Colonic mucosa (tissue), 4 donors: ENCODE measurements around the gene BTBD10. TPM values are rescaled to one million over a fixed set of nuclear protein-coding genes. Genes with fewer than 3 reads are reported as not detected.

Experiments used
- DNase-seq: peaks from one replicate; pipeline ENCODE4 v3.0.0-alpha.2; 2020
- H3K27ac ChIP-seq: fragments of 200-600 bp; one replicate; pipeline ENCODE4 v1.8.0; 2021
- H3K27me3 ChIP-seq: fragments of 200-600 bp; one replicate; pipeline ENCODE4 v1.8.0; 2021
- H3K36me3 ChIP-seq: fragments of 200-600 bp; one replicate; pipeline ENCODE4 v1.8.0; 2021
- H3K4me1 ChIP-seq: fragments of 200-600 bp; one replicate; pipeline ENCODE4 v1.8.0; 2021; ENCODE audit warnings: mild to moderate bottlenecking
- H3K4me3 ChIP-seq: fragments of 200-600 bp; one replicate; pipeline ENCODE4 v1.8.0; 2021
- H3K9ac ChIP-seq, 2 donors: one replicate each; pipeline ENCODE4 v1.7.0; 2013; ENCODE audit warnings: control low read depth in 2 of 2, low read depth in 2 of 2, low read length in 2 of 2
- H3K9me3 ChIP-seq: fragments of 200-600 bp; one replicate; pipeline ENCODE4 v1.8.0; 2021
- intact Hi-C: fragments of 100-400 bp; cut with DNase I; formaldehyde crosslinking; loops from one replicate; pipeline ENCODE4 v1.14.1; 2022
- total RNA-seq, 2 donors: library from RNA; stranded (reverse); fragmentation: NEBNext Ultra II Directional in 1 of 2; extraction: Animal tissue kit (Norgen Biotek cat#: 25700) in 1 of 2; gene quantifications; one replicate each; pipeline ENCODE4 v1.2.1, GENCODE V29; 2021
- TF ChIP-seq, protein P1 (sequence below): fragments of 200-600 bp; IDR thresholded peaks from one replicate; pipeline ENCODE4 v1.8.0; 2022; ENCODE audit warnings: antibody characterized with exemption, mild to moderate bottlenecking
- donor health status: healthy.
- donor health status: DM: no; HTN: no; CAD: no.
- donor health status: DM: no; HTN: no; CAD: no.

BTBD10 gene
- total RNA-seq, 2 donors from 2014 or later: 31.8 to 34.5 TPM

DNA sequence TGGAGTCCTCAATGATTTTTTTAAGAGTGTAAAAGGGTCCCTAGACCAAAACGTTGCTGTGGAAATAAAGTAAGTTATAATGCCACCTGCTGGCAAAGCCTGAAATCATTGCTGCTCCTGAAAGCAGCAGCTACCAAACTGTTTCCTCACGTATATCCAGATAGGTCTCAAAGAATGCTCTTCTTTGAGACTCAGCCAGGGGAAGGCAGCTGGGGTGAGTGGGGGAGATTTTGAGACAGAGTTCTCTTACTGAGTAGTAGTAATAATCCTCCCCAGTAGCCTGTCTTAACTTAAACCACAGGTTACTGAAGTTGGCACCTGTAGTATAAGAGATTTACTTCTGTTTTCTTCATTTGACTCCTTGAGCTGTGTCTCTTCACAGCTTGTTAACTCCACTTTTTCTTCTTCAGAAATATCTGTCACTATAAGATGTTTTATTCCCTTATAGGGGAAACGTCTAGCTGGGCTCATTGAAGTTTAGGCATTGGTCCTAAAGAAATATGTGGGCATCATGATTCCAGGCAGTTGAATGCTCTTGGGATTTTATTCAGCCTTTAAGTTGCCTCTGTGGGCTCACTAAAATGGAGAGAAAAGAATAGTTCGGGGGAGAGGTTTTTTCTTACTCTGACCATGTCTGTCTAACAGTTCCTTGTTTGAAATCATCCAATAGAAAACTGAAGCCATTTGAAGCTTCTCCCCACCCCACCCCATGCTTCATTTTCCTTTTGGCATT lies 77.9 kb downstream of the BTBD10 start:
- intact Hi-C loops: no loop called here
- Histone ChIP-seq H3K27ac (no peak overlapping the region), H3K36me3 (no peaks in the 10 kb centered on the region), H3K4me1 (no peaks in the 10 kb centered on the region), H3K9me3 (no peaks in the 10 kb centered on the region), H3K9ac (no peak overlapping the region), H3K27me3 (no peaks in the 10 kb centered on the region), H3K4me3 (no peak overlapping the region)
- DNase-seq: peak; percentile 36
- TF ChIP-seq, protein P1, sequence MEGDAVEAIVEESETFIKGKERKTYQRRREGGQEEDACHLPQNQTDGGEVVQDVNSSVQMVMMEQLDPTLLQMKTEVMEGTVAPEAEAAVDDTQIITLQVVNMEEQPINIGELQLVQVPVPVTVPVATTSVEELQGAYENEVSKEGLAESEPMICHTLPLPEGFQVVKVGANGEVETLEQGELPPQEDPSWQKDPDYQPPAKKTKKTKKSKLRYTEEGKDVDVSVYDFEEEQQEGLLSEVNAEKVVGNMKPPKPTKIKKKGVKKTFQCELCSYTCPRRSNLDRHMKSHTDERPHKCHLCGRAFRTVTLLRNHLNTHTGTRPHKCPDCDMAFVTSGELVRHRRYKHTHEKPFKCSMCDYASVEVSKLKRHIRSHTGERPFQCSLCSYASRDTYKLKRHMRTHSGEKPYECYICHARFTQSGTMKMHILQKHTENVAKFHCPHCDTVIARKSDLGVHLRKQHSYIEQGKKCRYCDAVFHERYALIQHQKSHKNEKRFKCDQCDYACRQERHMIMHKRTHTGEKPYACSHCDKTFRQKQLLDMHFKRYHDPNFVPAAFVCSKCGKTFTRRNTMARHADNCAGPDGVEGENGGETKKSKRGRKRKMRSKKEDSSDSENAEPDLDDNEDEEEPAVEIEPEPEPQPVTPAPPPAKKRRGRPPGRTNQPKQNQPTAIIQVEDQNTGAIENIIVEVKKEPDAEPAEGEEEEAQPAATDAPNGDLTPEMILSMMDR: peak; percentile 62

DNA sequence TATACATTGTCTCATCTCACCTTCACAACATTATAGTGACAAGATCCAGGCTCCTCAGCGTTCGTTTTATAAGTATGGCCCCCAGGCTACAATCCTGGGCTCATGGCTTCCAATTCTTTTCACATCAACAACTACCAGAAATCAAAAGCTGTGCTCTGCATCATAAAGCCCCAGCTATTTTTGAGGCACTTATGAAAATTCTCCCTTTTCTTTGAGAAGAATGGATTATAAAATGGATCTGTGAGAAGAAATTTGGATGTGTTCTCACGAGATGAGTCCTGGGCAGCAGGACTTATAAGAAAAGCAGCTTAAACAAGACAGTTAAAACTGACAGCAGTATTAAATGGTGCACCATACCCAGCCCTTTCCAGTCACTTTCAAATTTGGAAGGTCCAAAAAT lies 80.3 kb downstream of the BTBD10 start:
- H3K9ac ChIP-seq: no peak overlapping the region
- H3K4me1 ChIP-seq: no peaks in the 10 kb centered on the region
- intact Hi-C loops: no loop called here
- no peaks in the 10 kb centered on the region for H3K36me3 ChIP-seq
- TF ChIP-seq, protein P1: no peak
- DNase-seq: no peak
- H3K27ac ChIP-seq: no peak overlapping the region
- no peaks in the 10 kb centered on the region for H3K9me3 ChIP-seq
- no peaks in the 10 kb centered on the region for H3K27me3 ChIP-seq
- H3K4me3 ChIP-seq: no peak overlapping the region

DNA sequence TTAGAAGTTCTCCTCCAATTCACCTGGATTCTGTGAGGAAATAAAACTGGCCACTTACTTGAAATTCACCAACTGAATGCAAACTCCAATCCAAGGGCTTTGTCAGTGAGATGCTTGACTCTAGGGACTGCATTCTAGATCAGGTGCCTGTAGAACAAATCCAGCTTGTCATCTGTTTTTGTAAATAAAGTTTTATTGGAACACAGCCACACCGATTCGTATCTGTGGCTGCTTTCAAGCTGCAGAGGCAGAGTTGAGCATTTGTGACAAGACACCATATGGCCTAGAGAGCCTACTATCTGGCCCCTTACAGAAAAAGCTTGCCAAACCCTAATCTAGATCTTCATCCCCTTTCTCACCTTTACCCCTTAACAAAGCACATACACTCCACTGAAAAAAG lies 82.3 kb downstream of the BTBD10 start:
- no peaks in the 10 kb centered on the region for H3K27me3 ChIP-seq
- intact Hi-C loops: no loop called here
- TF ChIP-seq, protein P1: no peak
- no peaks in the 10 kb centered on the region for H3K9me3 ChIP-seq
- DNase-seq: no peak
- H3K9ac ChIP-seq: no peak overlapping the region
- H3K4me3 ChIP-seq: no peak overlapping the region
- H3K27ac ChIP-seq: no peak overlapping the region
- no peaks in the 10 kb centered on the region for H3K36me3 ChIP-seq
- H3K4me1 ChIP-seq: no peaks in the 10 kb centered on the region

DNA sequence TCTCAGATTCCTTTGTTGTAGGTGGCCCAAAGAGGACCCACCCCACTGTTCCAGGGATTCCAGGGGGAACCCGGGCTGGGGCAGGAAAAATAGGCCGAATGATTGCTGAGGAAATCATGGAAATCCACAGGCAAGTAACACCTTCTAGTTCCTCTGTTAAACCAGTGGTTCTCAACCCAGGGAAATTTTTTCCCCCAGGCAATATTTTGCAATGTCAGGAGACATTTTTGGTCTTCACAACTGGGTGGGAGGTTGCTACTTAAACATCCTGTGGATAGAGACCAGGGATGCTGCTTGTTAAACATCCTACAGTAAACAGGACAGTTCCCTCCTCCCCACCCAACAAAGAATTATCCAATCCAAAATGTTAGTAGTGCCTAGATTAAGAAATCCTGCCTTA lies 84.7 kb downstream of the BTBD10 start:
- Histone ChIP-seq H3K36me3 (no peaks in the 10 kb centered on the region), H3K4me3 (no peak overlapping the region)
- TF ChIP-seq, protein P1: no peak

DNA sequence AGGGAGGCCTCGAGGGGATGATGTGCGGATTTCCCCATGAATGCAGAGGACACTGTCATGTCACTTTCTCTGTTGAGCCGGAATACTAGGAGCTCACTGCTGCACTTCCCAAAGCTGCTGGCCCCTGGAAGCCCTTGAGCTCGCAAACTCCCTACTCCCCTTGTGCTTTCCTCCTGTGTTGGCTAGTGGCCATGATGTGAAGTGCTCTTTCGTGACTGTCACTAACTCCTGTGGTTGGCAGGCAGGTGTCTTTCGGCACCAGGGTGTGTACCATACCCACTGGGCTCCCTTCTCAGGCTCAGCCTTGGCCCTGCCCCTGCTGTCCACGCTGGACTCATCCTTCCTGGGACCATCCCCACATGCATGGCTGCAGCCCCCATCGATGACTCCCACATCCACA lies 86.2 kb downstream of the BTBD10 start:
- TF ChIP-seq, protein P1: no peak

More for the DNA sequence above, 84.7 kb downstream of the BTBD10 start:
- Histone ChIP-seq H3K9me3 (no peaks in the 10 kb centered on the region), H3K27me3 (no peaks in the 10 kb centered on the region), H3K27ac (no peak overlapping the region), H3K4me1 (no peaks in the 10 kb centered on the region), H3K9ac (no peak overlapping the region)
- no peak for DNase-seq
- intact Hi-C loops: no loop called here

More for the DNA sequence above, 86.2 kb downstream of the BTBD10 start:
- Histone ChIP-seq H3K9ac (no peak overlapping the region), H3K4me1 (no peaks in the 10 kb centered on the region), H3K9me3 (no peaks in the 10 kb centered on the region), H3K27ac (no peak overlapping the region), H3K4me3 (no peak overlapping the region), H3K36me3 (no peaks in the 10 kb centered on the region), H3K27me3 (no peaks in the 10 kb centered on the region)
- DNase-seq: no peak
- intact Hi-C loops: no loop called here
